Spleen (tissue), 11 donors: Measurements from ENCODE around the gene KMO. TPM values are rescaled to one million over a fixed set of nuclear protein-coding genes. Genes with fewer than 3 reads are reported as not detected.

Experiments
- DNase-seq: peaks from one replicate; pipeline ENCODE4 v3.0.0-alpha.2; 2020
- H3K27ac ChIP-seq, 8 donors: fragments of 200-600 bp; sonication (generic) in 7 of 8; 1 replicate in 4 of 8; 2 replicates in 4 of 8; pipeline versions ENCODE4 v1.5.0 to v1.8.0; 2016 to 2021; ENCODE audit warnings: inconsistent platforms in 4 of 8, mild to moderate bottlenecking in 4 of 8, moderate library complexity in 1 of 8
- H3K27me3 ChIP-seq, 7 donors: fragments of 200-600 bp; sonication (generic) in 6 of 7; replicated peaks in 1 of 7; 1 replicate in 4 of 7; 2 replicates in 3 of 7; pipeline versions ENCODE4 v1.5.0 to v1.8.0; 2016 to 2021; ENCODE audit warnings: inconsistent platforms in 3 of 7, mild to moderate bottlenecking in 1 of 7
- H3K36me3 ChIP-seq, 6 donors: fragments of 200-600 bp; sonication (generic) in 5 of 6; 1 replicate in 4 of 6; 2 replicates in 2 of 6; pipeline versions ENCODE4 v1.5.0 to v1.8.0; 2016 to 2021; ENCODE audit warnings: inconsistent platforms in 2 of 6
- H3K4me1 ChIP-seq, 6 donors: fragments of 200-600 bp; sonication (generic) in 5 of 6; 1 replicate in 3 of 6; 2 replicates in 3 of 6; pipeline versions ENCODE4 v1.5.0 to v1.8.0; 2016 to 2021; ENCODE audit warnings: inconsistent platforms in 3 of 6
- H3K4me3 ChIP-seq, 8 donors: fragments of 200-600 bp; sonication (generic) in 7 of 8; 1 replicate in 4 of 8; 2 replicates in 4 of 8; pipeline versions ENCODE4 v1.5.0 to v1.8.0; 2016 to 2021; ENCODE audit warnings: inconsistent platforms in 4 of 8, mild to moderate bottlenecking in 4 of 8, moderate library complexity in 2 of 8
- H3K9me3 ChIP-seq, 8 donors: fragments of 200-600 bp; sonication (generic) in 7 of 8; 1 replicate in 4 of 8; 2 replicates in 4 of 8; pipeline versions ENCODE4 v1.5.0 to v1.8.0; 2016 to 2021; ENCODE audit warnings: inconsistent platforms in 4 of 8
- POLR2A ChIP-seq, 3 donors: fragments of 450-650 bp; IDR thresholded peaks; one replicate each; pipeline ENCODE4 v1.5.1; 2017; ENCODE audit warnings: antibody characterized with exemption in 3 of 3, mild to moderate bottlenecking in 1 of 3
- POLR2AphosphoS5 ChIP-seq, 3 donors: sonication (generic); formaldehyde crosslinking; IDR thresholded peaks; one replicate each; pipeline ENCODE4 v1.5.1; 2017; ENCODE audit warnings: antibody characterized with exemption in 3 of 3
- WGBS, 5 donors: extraction: QIAGEN DNeasy Blood & Tissue Kit in 3 of 5; methylation state at CpG; one replicate each; pipeline versions ENCODE4 v1.1.5 to v1.1.7; 2013 to 2018; 5-methylcytosine and 5-hydroxymethylcytosine counted together
- intact Hi-C: fragments of 100-400 bp; cut with DNase I; formaldehyde crosslinking; loops from one replicate; pipeline ENCODE4 v1.15.0; 2023; ENCODE audit warnings: low total_unique reads
- polyA plus RNA-seq, 3 donors: library from polyadenylated mRNA; stranded (reverse); fragments of 200-250 nt; gene quantifications; one replicate each; pipeline ENCODE4 v1.2.1, GENCODE V29; 2013
- total RNA-seq, 7 donors: library from RNA; depleted of rRNA in 3 of 7; stranded (reverse); fragments of >200 nt in 3 of 7; fragmentation: NEBNext Ultra II Directional in 4 of 7; extraction: Animal tissue kit (Norgen Biotek cat#: 25700) in 4 of 7; gene quantifications; one replicate each; pipeline versions ENCODE4 v1.1.0 to v1.2.1, GENCODE V29; 2016 to 2021
- TF ChIP-seq, protein P1 (sequence below), 11 experiments: fragments of 200-600 bp in 7 of 11; fragments of 450-650 bp in 4 of 11; sonication (generic) in 4 of 11; IDR thresholded peaks in 8 of 11; conservative IDR thresholded peaks in 3 of 11; 1 replicate in 7 of 11; 2 replicates in 4 of 11; pipeline versions ENCODE4 v1.4.0 to v1.8.0; 2016 to 2021; ENCODE audit warnings: antibody characterized with exemption in 11 of 11, inconsistent platforms in 4 of 11, mild to moderate bottlenecking in 1 of 11
- donor health status: healthy with polysubstance abuse.
- donor health status: DM: no; HTN: no; CAD: no; lungs with moderate emphysema.
- donor health status: DM: no; HTN: no; CAD: no.
- donor health status: Bipolar disorder and iron deficiency.
- donor health status: healthy.
- donor health status: DM: no; HTN: no; CAD: no.
- donor health status: DM: yes; HTN: yes; CAD: no.

KMO gene
- total and polyA plus RNA-seq, 10 donors = 10.3 to 25.1 (median 15.2) TPM

DNA sequence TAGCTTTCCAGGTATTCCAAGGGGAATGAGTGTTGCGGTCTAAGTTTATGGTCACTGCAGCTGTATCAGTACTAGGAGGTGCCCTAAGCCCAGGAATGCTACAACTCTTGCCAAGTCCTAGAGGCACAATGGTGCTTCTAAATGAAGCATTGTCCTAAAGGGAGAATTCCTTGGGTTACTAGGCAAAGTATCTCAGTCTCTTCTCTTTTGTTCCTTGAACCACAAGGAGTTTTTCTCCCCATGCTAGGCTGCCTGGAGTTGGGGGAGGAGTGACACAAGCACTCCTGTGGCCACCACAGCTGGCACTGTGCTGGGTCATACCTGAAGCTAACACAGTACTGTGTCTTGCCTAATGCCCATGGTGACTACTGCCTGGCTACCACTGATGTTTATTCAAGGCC, 50.7 kb downstream of the KMO start:
- TF ChIP-seq, protein P1, sequence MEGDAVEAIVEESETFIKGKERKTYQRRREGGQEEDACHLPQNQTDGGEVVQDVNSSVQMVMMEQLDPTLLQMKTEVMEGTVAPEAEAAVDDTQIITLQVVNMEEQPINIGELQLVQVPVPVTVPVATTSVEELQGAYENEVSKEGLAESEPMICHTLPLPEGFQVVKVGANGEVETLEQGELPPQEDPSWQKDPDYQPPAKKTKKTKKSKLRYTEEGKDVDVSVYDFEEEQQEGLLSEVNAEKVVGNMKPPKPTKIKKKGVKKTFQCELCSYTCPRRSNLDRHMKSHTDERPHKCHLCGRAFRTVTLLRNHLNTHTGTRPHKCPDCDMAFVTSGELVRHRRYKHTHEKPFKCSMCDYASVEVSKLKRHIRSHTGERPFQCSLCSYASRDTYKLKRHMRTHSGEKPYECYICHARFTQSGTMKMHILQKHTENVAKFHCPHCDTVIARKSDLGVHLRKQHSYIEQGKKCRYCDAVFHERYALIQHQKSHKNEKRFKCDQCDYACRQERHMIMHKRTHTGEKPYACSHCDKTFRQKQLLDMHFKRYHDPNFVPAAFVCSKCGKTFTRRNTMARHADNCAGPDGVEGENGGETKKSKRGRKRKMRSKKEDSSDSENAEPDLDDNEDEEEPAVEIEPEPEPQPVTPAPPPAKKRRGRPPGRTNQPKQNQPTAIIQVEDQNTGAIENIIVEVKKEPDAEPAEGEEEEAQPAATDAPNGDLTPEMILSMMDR (IDR thresholded peaks at IDR 0.05 in 8 of 11, conservative IDR thresholded peaks at IDR 0.05 in 3 of 11) = no peak
- TF ChIP-seq POLR2AphosphoS5 (IDR thresholded peaks at IDR 0.05) = no peak
- TF ChIP-seq POLR2A (IDR thresholded peaks at IDR 0.05) = no peak
- H3K4me3 ChIP-seq = no peak overlapping the region

DNA sequence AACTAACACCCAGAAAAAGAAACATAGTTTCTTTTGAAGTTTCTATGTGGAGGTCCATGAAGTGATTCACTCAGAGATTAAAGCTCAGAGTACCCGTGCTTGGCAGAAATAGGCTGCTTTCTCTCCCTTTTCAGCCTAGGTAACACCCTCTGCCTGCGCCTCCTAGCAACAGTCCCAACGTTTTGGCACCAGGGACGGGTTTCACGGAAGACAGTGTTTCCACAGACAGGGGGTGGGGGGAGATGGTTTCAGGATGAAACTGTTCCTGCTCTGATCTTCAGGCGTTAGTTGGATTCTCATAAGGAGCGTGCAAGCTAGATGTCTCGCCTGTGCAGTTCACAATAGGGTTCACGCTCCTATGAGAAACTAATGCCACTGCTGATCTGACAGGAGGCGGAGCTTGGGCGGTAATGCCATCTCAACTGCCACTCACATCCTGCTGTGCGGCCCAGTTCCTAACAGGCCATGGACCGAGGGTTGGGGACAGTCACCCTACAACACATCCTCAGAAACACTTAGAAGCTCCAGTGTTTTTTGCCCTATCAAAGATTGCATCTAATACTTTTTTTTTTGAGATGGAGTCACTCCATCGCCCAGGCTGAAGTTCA, 54.8 kb downstream of the KMO start:
- DNase-seq = no peak
- Histone ChIP-seq H3K27ac (no peak overlapping the region), H3K9me3 (no peaks in the 10 kb centered on the region), H3K4me3 (no peak overlapping the region), H3K27me3 (no peaks in the 10 kb centered on the region), H3K4me1 (no peaks in the 10 kb centered on the region), H3K36me3 (peaks cover 0 to 53% (median 2%) of the 10 kb centered on the region in 6 donors)
- TF ChIP-seq, protein P1 (IDR thresholded peaks at IDR 0.05 in 8 of 11, conservative IDR thresholded peaks at IDR 0.05 in 3 of 11) = no peak
- TF ChIP-seq POLR2AphosphoS5 (IDR thresholded peaks at IDR 0.05) (no peak), POLR2A (IDR thresholded peaks at IDR 0.05) (no peak)
- WGBS, 5 donors = 81 to 92% (median 89%) methylated on average over 14 of the region's 14 CpGs
- intact Hi-C loops = no loop called here

More for the DNA sequence above, 50.7 kb downstream of the KMO start:
- WGBS, 5 donors = 93 to 100% (median 97%) methylated on average over 1 of the region's 1 CpG
- no peak for DNase-seq
- Histone ChIP-seq H3K4me1 (no peaks in the 10 kb centered on the region), H3K27me3 (no peaks in the 10 kb centered on the region), H3K36me3 (peaks cover 0 to 56% (median 7%) of the 10 kb centered on the region in 6 donors), H3K9me3 (no peaks in the 10 kb centered on the region), H3K27ac (no peak overlapping the region)
- intact Hi-C loops = no loop called here

DNA sequence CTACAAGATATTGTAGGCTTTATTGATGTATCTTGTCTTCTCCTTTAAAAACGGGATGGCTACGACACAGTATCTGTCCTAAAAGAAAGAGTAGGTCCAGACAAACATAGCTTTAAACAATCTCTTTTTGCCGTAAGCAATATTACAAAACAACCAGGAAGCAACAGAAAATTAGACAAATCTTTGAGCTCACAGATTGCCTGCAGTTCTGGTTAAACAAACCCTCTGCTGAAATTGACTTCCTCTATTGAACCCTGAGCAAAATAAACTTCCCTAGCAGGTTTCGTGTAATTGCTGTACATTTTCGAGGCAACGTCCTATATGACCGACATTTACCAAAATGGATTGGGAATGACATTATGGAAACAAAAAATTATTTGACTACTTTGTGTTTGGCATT, 57.3 kb downstream of the KMO start:
- WGBS, 5 donors = 59 to 88% (median 77%) methylated on average over 7 of the region's 7 CpGs
- Histone ChIP-seq H3K4me3 (no peak overlapping the region), H3K27me3 (no peaks in the 10 kb centered on the region), H3K4me1 (no peaks in the 10 kb centered on the region), H3K9me3 (no peaks in the 10 kb centered on the region), H3K27ac (peak overlapping the region in 2 of 8 donors; percentile 17 to 52), H3K36me3 (peaks cover 0 to 61% (median 8%) of the 10 kb centered on the region in 6 donors)
- intact Hi-C loops = no loop called here
- DNase-seq = no peak
- TF ChIP-seq POLR2A (IDR thresholded peaks at IDR 0.05) (no peak), POLR2AphosphoS5 (IDR thresholded peaks at IDR 0.05) (no peak)
- TF ChIP-seq, protein P1 (IDR thresholded peaks at IDR 0.05 in 8 of 11, conservative IDR thresholded peaks at IDR 0.05 in 3 of 11) = no peak

DNA sequence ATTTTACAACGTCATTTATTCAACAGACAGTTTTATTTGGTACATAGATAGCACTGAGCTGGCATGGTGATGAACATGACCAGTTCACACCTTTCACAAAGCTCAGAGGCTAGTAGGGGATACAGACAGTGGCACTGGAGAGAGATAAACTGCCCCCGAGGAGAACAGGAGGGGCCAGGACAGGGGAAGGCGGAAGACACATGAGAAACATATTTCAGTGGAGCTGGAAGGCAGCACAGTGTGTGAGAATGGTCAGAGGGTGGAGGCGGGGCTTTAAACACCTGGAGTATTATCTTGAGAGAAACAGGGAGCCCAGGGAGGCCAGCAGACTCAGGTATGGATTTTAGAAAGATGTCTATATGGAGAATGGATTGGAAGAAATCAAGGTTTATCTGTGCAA, 58.5 kb downstream of the KMO start:
- TF ChIP-seq POLR2AphosphoS5 (IDR thresholded peaks at IDR 0.05) (no peak), POLR2A (IDR thresholded peaks at IDR 0.05) (no peak)
- TF ChIP-seq, protein P1 (IDR thresholded peaks at IDR 0.05 in 8 of 11, conservative IDR thresholded peaks at IDR 0.05 in 3 of 11) = no peak
- 72 to 88% (median 83%) methylated on average over 4 of the region's 4 CpGs for WGBS, 5 donors
- H3K27ac ChIP-seq = no peak overlapping the region
- DNase-seq = no peak
- no peak overlapping the region for H3K4me3 ChIP-seq
- no peaks in the 10 kb centered on the region for H3K9me3 ChIP-seq
- H3K36me3 ChIP-seq = peaks cover 0 to 58% (median 9%) of the 10 kb centered on the region in 6 donors
- intact Hi-C loops = no loop called here
- no peaks in the 10 kb centered on the region for H3K4me1 ChIP-seq
- H3K27me3 ChIP-seq = no peaks in the 10 kb centered on the region
